ENCODE results near the gene MAST4.

Gene MAST4

DNA sequence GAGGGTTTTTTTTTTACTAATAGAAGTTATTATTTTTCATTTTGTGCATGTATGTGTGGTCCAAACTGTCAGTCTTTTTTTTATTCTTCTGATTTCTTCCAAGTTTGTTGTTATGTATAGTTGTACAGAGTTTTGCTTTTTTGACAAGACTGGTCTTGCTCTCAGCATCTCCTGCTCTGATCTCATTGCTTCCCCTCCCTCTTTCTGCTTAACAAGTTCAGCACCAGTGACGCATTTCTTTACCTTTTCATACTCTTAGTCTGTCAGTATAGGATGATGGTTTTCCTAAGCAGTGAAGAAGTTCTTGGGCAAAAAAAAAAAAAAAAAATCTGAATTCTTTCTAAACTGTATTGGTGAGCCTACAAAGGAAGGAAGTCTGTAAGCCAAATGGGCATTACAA lies 465.3 kb downstream of the MAST4 start:
- Histone ChIP-seq H3K36me3 (ENCODE audit: control insufficient read depth, insufficient read depth, low read length) (no peaks in the 10 kb centered on the region), H3K4me3 (replicated peaks; ENCODE audit: low read depth, low read length) (no peak overlapping the region), H3K27me3 (replicated peaks; ENCODE audit: control insufficient read depth, insufficient read depth, low read length) (no peaks in the 10 kb centered on the region; the same call in 1 of the 2 replicates)
- TF ChIP-seq, protein P1, sequence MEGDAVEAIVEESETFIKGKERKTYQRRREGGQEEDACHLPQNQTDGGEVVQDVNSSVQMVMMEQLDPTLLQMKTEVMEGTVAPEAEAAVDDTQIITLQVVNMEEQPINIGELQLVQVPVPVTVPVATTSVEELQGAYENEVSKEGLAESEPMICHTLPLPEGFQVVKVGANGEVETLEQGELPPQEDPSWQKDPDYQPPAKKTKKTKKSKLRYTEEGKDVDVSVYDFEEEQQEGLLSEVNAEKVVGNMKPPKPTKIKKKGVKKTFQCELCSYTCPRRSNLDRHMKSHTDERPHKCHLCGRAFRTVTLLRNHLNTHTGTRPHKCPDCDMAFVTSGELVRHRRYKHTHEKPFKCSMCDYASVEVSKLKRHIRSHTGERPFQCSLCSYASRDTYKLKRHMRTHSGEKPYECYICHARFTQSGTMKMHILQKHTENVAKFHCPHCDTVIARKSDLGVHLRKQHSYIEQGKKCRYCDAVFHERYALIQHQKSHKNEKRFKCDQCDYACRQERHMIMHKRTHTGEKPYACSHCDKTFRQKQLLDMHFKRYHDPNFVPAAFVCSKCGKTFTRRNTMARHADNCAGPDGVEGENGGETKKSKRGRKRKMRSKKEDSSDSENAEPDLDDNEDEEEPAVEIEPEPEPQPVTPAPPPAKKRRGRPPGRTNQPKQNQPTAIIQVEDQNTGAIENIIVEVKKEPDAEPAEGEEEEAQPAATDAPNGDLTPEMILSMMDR (IDR thresholded peaks at IDR 0.05; ENCODE audit: insufficient read depth, low read length, poor library complexity, severe bottlenecking) = no peak
- no peak for DNase-seq (ENCODE audit: extremely low read depth, insufficient read length)

DNA sequence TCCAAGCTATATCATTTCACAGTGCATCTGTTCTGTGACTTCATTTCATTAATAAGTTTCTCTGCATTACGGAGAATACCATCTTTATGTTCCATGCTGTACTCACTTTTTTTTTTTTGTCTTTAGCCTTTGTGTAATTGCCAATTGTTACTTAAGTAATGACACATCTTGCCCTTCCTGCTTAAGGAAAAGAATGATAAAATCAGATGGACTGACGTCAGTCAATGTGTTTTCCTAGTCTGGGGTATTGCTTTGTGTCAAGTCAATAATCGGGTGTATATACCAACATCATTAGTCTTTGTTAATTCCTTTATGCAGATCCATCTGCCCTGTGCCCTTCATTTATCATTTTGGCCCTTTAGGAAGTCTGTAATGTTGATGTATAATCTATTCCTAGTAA lies 466.9 kb downstream of the MAST4 start:
- Histone ChIP-seq H3K36me3 (ENCODE audit: control insufficient read depth, insufficient read depth, low read length) (no peaks in the 10 kb centered on the region), H3K4me3 (replicated peaks; ENCODE audit: low read depth, low read length) (no peak overlapping the region), H3K27me3 (replicated peaks; ENCODE audit: control insufficient read depth, insufficient read depth, low read length) (no peaks in the 10 kb centered on the region; the same call in 1 of the 2 replicates)
- no peak for DNase-seq (ENCODE audit: extremely low read depth, insufficient read length)
- TF ChIP-seq, protein P1 (IDR thresholded peaks at IDR 0.05; ENCODE audit: insufficient read depth, low read length, poor library complexity, severe bottlenecking) = no peak

DNA sequence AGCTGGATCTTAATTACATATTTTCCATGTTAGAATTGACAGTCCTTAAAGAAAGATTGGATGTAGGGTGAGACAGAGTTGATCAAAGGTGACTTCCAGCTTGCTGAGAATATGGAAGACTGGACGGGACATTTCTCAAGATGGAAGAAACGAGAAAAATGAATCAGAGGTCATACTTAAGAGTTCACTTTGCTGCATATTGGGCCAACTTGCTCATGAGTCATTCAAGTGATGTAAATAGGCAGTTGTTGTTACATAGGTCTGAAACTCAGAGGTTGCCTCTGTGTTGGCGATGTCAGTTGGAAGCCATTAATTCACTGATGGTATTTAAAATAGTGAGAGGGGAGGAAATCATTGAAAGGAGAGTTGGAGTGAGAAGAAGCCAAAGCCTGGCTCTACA lies 467.6 kb downstream of the MAST4 start:
- Histone ChIP-seq H3K36me3 (ENCODE audit: control insufficient read depth, insufficient read depth, low read length) (no peaks in the 10 kb centered on the region), H3K27me3 (replicated peaks; ENCODE audit: control insufficient read depth, insufficient read depth, low read length) (no peaks in the 10 kb centered on the region; the same call in 1 of the 2 replicates), H3K4me3 (replicated peaks; ENCODE audit: low read depth, low read length) (no peak overlapping the region)
- no peak for DNase-seq (ENCODE audit: extremely low read depth, insufficient read length)
- TF ChIP-seq, protein P1 (IDR thresholded peaks at IDR 0.05; ENCODE audit: insufficient read depth, low read length, poor library complexity, severe bottlenecking) = no peak

DNA sequence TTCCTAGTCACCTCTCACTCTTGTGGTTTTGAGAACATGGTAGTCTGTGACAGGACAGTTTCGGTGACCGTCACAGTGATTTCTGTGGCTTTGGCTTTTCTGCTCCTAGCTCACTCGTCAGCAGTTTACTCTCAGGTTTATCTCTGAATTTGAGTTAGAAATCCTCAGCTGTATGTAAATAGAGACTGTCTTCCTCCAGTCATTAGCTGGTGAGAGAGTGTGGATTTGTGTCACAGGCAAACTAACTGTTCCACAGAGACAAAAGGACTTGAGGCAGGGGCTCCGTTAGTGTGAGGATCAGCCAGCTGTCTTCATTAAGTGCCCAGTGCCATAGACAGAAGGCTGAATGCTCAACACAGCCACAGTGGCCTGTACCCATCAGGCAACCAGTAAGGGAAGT lies 469.0 kb downstream of the MAST4 start:
- Histone ChIP-seq H3K4me3 (replicated peaks; ENCODE audit: low read depth, low read length) (no peak overlapping the region), H3K27me3 (replicated peaks; ENCODE audit: control insufficient read depth, insufficient read depth, low read length) (no peaks in the 10 kb centered on the region; the same call in 1 of the 2 replicates), H3K36me3 (ENCODE audit: control insufficient read depth, insufficient read depth, low read length) (no peaks in the 10 kb centered on the region)
- TF ChIP-seq, protein P1 (IDR thresholded peaks at IDR 0.05; ENCODE audit: insufficient read depth, low read length, poor library complexity, severe bottlenecking) = no peak
- no peak for DNase-seq (ENCODE audit: extremely low read depth, insufficient read length)

DNA sequence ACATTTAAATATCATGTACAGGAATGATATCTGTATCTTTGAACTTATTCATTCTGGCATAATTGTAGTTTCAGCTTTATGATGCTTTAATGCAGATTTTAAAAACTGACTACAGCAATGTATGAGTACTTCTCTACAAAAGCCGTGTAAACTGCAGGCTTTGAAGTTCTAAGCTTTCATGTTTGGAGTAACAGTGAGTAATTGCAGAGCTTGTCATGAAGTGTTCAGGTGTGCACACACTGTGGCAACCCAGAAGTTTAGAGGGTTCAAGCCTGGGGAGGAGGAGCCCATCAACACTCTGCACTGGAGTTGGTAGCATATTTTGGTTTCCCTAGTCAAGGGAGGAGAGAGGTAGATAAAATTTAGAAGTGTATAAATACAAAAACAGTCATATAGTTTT lies 469.5 kb downstream of the MAST4 start:
- TF ChIP-seq, protein P1 (IDR thresholded peaks at IDR 0.05; ENCODE audit: insufficient read depth, low read length, poor library complexity, severe bottlenecking) = no peak
- no peaks in the 10 kb centered on the region; the same call in 1 of the 2 replicates for H3K27me3 ChIP-seq (replicated peaks; ENCODE audit: control insufficient read depth, insufficient read depth, low read length)
- no peak for DNase-seq (ENCODE audit: extremely low read depth, insufficient read length)
- no peak overlapping the region for H3K4me3 ChIP-seq (replicated peaks; ENCODE audit: low read depth, low read length)
- no peaks in the 10 kb centered on the region for H3K36me3 ChIP-seq (ENCODE audit: control insufficient read depth, insufficient read depth, low read length)

DNA sequence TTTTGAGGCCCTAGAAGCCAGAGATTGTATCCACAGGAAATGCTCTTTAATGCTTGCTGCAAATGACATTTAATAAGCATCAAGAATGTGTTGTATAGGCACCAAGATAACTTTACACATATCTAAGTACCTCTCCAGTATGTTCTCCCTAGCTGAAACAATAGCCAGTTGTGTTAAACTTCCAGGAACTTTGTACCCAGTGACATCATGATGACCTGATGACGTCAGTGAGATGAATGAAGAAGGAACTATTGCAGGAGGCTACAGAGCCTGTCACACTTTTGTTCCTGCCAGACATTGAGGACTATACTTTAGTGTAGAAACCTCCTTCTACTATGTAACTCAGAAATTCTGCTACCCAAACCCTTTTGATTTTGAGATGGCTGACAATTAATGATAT lies 470.6 kb downstream of the MAST4 start:
- Histone ChIP-seq H3K27me3 (replicated peaks; ENCODE audit: control insufficient read depth, insufficient read depth, low read length) (no peaks in the 10 kb centered on the region; the same call in 1 of the 2 replicates), H3K4me3 (replicated peaks; ENCODE audit: low read depth, low read length) (no peak overlapping the region), H3K36me3 (ENCODE audit: control insufficient read depth, insufficient read depth, low read length) (no peaks in the 10 kb centered on the region)
- no peak for DNase-seq (ENCODE audit: extremely low read depth, insufficient read length)
- TF ChIP-seq, protein P1 (IDR thresholded peaks at IDR 0.05; ENCODE audit: insufficient read depth, low read length, poor library complexity, severe bottlenecking) = no peak

Data from GM06990 (cell line).